IgD-negative memory B cell (primary cell): ENCODE data around the gene IRGQ. TPM values are rescaled to one million over a fixed set of nuclear protein-coding genes. Genes with fewer than 3 reads are reported as not detected.

Experiments used
- H3K27ac Mint-ChIP-seq, 3 donors: one replicate each; pipeline ENCODE4 v1.8.0; 2020 to 2022; ENCODE audit warnings: mild to moderate bottlenecking in 3 of 3, mixed read lengths in 3 of 3, moderate library complexity in 1 of 3
- H3K27me3 Mint-ChIP-seq: one replicate; pipeline ENCODE4 v1.8.0; 2021; ENCODE audit warnings: mixed read lengths
- H3K36me3 Mint-ChIP-seq: one replicate; pipeline ENCODE4 v1.8.0; 2020; ENCODE audit warnings: mild to moderate bottlenecking, mixed read lengths
- H3K4me1 Mint-ChIP-seq, 3 donors: one replicate each; pipeline ENCODE4 v1.8.0; 2020 to 2022; ENCODE audit warnings: mixed read lengths in 3 of 3, mild to moderate bottlenecking in 1 of 3
- H3K4me3 Mint-ChIP-seq, 4 donors: one replicate each; pipeline ENCODE4 v1.8.0; 2020 to 2022; ENCODE audit warnings: mild to moderate bottlenecking in 4 of 4, mixed read lengths in 4 of 4, moderate library complexity in 3 of 4
- H3K9me3 Mint-ChIP-seq, 3 donors: one replicate each; pipeline ENCODE4 v1.8.0; 2020 to 2021; ENCODE audit warnings: mixed read lengths in 3 of 3, mild to moderate bottlenecking in 1 of 3
- polyA plus RNA-seq: library from polyadenylated mRNA; unstranded; fragments of 300-500 nt; fragmentation: Illumina TruSeq; gene quantifications from one replicate; pipeline ENCODE4 v1.2.3, GENCODE V29; 2021

Gene IRGQ
- polyA plus RNA-seq, 1 donor from 2014 or later = 1.0 TPM

DNA sequence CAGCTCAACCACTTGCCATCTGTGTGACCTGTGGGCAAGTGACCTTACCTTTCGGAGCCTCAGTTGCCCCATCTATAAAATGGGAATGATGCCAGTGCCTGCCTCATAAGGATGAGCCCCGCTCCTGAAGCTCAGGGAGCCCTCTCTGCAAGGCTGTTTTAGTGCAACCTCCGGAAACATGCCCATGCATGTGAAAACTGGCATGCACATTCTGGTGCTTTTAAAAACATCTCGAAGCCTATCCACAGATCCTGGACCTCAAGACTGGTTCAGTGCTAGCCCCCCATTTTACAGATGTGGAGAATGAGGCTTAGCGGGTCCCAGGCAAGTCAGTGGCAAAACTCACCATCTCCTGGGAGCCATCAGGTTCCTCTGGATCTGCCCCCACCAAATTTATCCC is 38.1 kb upstream of the IRGQ start:
- Mint-ChIP-seq H3K36me3 (no peaks in the 10 kb centered on the region), H3K27ac (no peak overlapping the region), H3K9me3 (peaks cover 0 to 1% (median 0%) of the 10 kb centered on the region in 3 donors), H3K27me3 (peaks cover 30% of the 10 kb centered on the region), H3K4me3 (no peak overlapping the region), H3K4me1 (peaks cover 4 to 8% (median 5%) of the 10 kb centered on the region in 3 donors)

GRCh38 chr19:43633520-43633919 is 37.6 kb upstream of the IRGQ start:
- Mint-ChIP-seq H3K36me3 (no peaks in the 10 kb centered on the region), H3K27ac (no peak overlapping the region), H3K9me3 (no peaks in the 10 kb centered on the region), H3K4me3 (no peak overlapping the region), H3K27me3 (peaks cover 24% of the 10 kb centered on the region), H3K4me1 (peaks cover 0 to 5% (median 2%) of the 10 kb centered on the region in 3 donors)

GRCh38 chr19:43631491-43631890 is 35.6 kb upstream of the IRGQ start:
- Mint-ChIP-seq H3K27me3 (peaks cover 11% of the 10 kb centered on the region), H3K4me1 (no peaks in the 10 kb centered on the region), H3K27ac (no peak overlapping the region), H3K9me3 (no peaks in the 10 kb centered on the region), H3K4me3 (no peak overlapping the region), H3K36me3 (no peaks in the 10 kb centered on the region)

DNA sequence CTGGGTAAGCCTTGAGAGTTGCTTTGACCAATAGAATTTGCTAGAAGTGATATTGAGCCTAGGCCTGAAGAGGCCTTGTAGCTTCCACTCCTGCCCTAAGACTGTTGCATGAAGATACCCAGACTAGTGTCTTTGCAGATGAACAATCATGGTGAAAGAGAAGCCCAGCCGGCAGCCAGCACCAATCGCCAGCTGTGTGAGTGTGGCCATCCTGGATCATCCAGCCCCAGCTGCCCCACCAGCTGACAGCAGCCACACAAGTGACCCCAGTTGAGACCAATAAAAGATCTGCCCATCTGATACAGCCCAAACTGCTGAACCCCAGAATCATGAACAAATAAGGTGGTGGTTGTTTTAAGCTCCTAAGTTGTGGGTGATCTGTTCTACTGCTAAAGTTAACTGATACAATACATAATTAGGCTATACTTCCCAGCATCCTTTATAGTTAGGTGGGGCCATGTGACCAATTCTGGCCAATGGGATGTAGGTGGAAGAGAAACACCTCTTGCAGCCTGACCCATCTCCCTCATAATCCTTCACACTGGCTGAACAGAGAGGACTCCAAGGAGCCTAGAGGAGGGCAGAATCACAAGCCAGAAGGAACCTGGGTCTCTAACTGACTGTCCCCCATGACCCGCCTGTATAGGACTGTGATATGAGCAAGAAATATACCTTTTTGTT is 32.9 kb upstream of the IRGQ start:
- Mint-ChIP-seq H3K4me3 (peak overlapping the region in 1 of 4 donors; percentile 44), H3K27me3 (peaks cover 8% of the 10 kb centered on the region), H3K9me3 (peaks cover 0 to 6% (median 1%) of the 10 kb centered on the region in 3 donors), H3K36me3 (peaks cover 2% of the 10 kb centered on the region), H3K4me1 (peaks cover 4% of the 10 kb centered on the region in 3 donors), H3K27ac (no peak overlapping the region)

GRCh38 chr19:43626838-43627237 is 30.9 kb upstream of the IRGQ start:
- Mint-ChIP-seq H3K36me3 (peaks cover 2% of the 10 kb centered on the region), H3K9me3 (peaks cover 0 to 6% (median 1%) of the 10 kb centered on the region in 3 donors), H3K4me1 (peaks cover 4% of the 10 kb centered on the region in 3 donors), H3K4me3 (peak overlapping the region in 1 of 4 donors; percentile 63), H3K27me3 (peaks cover 2% of the 10 kb centered on the region), H3K27ac (no peak overlapping the region)

GRCh38 chr19:43625918-43626579 is 30.1 kb upstream of the IRGQ start:
- Mint-ChIP-seq H3K36me3 (peaks cover 2% of the 10 kb centered on the region), H3K27ac (no peak overlapping the region), H3K4me1 (peaks cover 4 to 9% (median 4%) of the 10 kb centered on the region in 3 donors), H3K4me3 (no peak overlapping the region), H3K27me3 (peaks cover 2% of the 10 kb centered on the region), H3K9me3 (peaks cover 0 to 6% (median 1%) of the 10 kb centered on the region in 3 donors)

DNA sequence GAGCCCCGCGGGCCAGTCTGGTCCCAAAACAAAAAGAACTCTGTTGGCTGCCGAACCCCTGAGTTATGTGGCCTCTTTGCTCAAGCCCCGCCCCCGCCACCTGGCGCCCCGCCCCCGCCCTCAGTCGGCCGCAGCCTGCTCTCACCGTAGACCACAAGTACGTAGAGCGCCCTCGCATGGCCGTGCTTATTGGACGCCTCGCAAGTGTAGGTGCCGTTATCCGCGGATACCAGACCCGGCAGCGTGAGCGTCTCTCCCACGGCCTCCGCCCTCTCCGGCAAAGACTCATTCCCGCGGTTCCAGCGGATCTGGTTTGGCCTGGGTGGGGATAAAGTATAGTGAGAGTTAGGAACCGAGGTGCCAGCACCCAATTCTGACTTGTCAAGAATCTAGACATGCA is 29.0 kb upstream of the IRGQ start:
- Mint-ChIP-seq H3K27ac (no peak overlapping the region), H3K4me1 (peaks cover 9 to 13% (median 10%) of the 10 kb centered on the region in 3 donors), H3K4me3 (peak overlapping the region in 2 of 4 donors; percentile 54 to 81), H3K27me3 (peaks cover 2% of the 10 kb centered on the region), H3K36me3 (peaks cover 2% of the 10 kb centered on the region), H3K9me3 (peaks cover 0 to 6% (median 1%) of the 10 kb centered on the region in 3 donors)

GRCh38 chr19:43623889-43624670 is 28.1 kb upstream of the IRGQ start:
- peak overlapping the region in 1 of 3 donors; percentile 54 for H3K27ac Mint-ChIP-seq
- peak overlapping the region in 3 of 4 donors; percentile 24 to 54 (median 43) for H3K4me3 Mint-ChIP-seq
- peaks cover 0 to 6% (median 1%) of the 10 kb centered on the region in 3 donors for H3K9me3 Mint-ChIP-seq
- peaks cover 2% of the 10 kb centered on the region for H3K36me3 Mint-ChIP-seq
- H3K4me1 Mint-ChIP-seq = peaks cover 10 to 15% (median 14%) of the 10 kb centered on the region in 3 donors
- peaks cover 2% of the 10 kb centered on the region for H3K27me3 Mint-ChIP-seq

GRCh38 chr19:43622956-43623355 is 27.0 kb upstream of the IRGQ start:
- Mint-ChIP-seq H3K4me3 (no peak overlapping the region), H3K9me3 (peaks cover 0 to 6% (median 1%) of the 10 kb centered on the region in 3 donors), H3K4me1 (peaks cover 10 to 17% (median 15%) of the 10 kb centered on the region in 3 donors), H3K36me3 (peaks cover 2% of the 10 kb centered on the region), H3K27me3 (peaks cover 2% of the 10 kb centered on the region), H3K27ac (peak overlapping the region in 1 of 3 donors; percentile 74)

DNA sequence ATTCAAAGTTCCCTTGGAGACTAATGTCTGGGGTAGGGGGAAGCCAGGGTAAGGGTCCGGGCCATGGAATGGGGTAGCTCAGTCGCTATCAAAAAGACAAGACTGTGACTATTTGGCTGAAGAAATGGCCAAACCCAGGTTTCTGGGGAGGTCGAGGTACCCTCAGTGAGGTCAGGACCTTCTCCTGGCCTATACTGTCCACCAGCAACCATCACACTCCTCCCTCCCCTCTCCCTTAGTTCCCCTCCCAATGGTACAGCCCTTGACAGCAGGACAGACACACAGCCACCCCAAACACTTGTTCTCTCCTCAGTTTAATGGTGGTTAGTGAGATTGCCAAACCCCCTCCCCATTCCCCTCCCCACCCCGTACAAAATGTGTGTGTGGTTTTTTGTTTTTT is 26.1 kb upstream of the IRGQ start:
- Mint-ChIP-seq H3K9me3 (peaks cover 0 to 6% (median 1%) of the 10 kb centered on the region in 3 donors), H3K36me3 (peaks cover 2% of the 10 kb centered on the region), H3K4me3 (peak overlapping the region in 1 of 4 donors; percentile 17), H3K27me3 (peaks cover 2% of the 10 kb centered on the region), H3K4me1 (peaks cover 10 to 20% (median 15%) of the 10 kb centered on the region in 3 donors), H3K27ac (peak overlapping the region in 2 of 3 donors; percentile 72)

DNA sequence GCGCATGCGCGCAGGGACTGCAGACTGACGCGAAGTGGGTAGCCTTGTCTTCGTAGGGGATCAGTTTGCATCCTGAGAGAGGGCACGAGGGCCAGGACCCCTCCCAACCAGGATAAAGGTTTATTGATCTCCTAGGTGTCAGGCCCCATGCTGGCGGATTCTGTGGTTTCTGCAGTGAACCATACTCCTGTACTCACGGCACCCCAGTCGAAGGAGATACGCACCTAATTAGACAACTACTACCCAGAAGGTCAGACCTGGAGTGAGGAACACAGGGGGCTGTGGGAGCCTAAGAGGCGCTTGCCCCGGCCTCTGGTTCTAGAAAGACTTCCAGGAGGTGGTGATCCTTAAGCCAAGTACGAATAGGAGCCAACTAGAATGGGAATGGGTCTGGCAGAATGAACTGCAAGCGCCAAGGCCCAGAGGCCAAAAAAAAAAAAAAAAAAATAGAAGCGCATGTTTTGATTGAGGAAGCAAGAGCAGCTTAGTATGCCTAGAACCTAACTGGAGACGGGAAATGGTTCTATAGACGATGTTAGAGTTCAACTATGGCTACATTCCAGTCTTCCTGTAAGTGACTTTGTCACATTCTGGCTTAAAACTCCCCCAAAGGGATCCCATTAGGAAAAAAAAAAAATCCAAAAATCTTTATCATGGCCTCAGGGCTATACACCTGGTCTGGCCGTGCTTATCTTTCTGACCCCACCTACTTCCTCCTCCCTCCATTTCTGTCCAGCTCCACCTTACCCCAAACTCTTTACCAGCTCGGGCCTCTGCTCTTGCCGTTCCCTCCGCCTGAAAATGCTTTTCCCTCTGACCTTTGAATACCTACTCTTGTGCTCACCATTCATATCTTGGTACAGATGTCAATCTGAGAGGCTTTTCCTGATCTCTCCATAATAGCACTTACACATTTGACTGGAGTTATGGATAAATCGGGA is 24.4 kb upstream of the IRGQ start:
- H3K4me1 Mint-ChIP-seq = peaks cover 10 to 22% (median 15%) of the 10 kb centered on the region in 3 donors

GRCh38 chr19:43619262-43620060 is 23.5 kb upstream of the IRGQ start, which contains the start of gene ZNF428:
ZNF428 (minus strand) TSS chr19:43619629; CDS start chr19:43614304, 5,325 bp downstream.
- peaks cover 2% of the 10 kb centered on the region for H3K36me3 Mint-ChIP-seq
- peaks cover 0 to 6% (median 1%) of the 10 kb centered on the region in 3 donors for H3K9me3 Mint-ChIP-seq
- H3K4me3 Mint-ChIP-seq = peak within 1 kb of the TSS; percentile 96 to 99 (median 96)
- H3K27ac Mint-ChIP-seq = peak within 1 kb of the TSS; percentile 94 to 98 (median 95)
- H3K27me3 Mint-ChIP-seq = no peaks in the 10 kb centered on the region
- peaks cover 7 to 21% (median 15%) of the 10 kb centered on the region in 3 donors for H3K4me1 Mint-ChIP-seq

More for the DNA sequence above, 24.4 kb upstream of the IRGQ start:
- H3K27ac Mint-ChIP-seq = peak overlapping the region; percentile 94 to 98 (median 95)
- no peaks in the 10 kb centered on the region for H3K27me3 Mint-ChIP-seq
- peaks cover 2% of the 10 kb centered on the region for H3K36me3 Mint-ChIP-seq
- H3K4me3 Mint-ChIP-seq = peak overlapping the region; percentile 96 to 99 (median 96)
- H3K9me3 Mint-ChIP-seq = peaks cover 0 to 6% (median 1%) of the 10 kb centered on the region in 3 donors

- Mint-ChIP-seq H3K27ac (peak overlapping the region; percentile 94 to 95 (median 94)), H3K9me3 (peaks cover 0 to 1% (median 0%) of the 10 kb centered on the region in 3 donors), H3K4me1 (peaks cover 7 to 18% (median 11%) of the 10 kb centered on the region in 3 donors), H3K27me3 (no peaks in the 10 kb centered on the region), H3K36me3 (peaks cover under 1% of the 10 kb centered on the region), H3K4me3 (peak overlapping the region; percentile 96 to 99 (median 96))
Observed at GRCh38 chr19:43618921-43619261, 23.0 kb upstream of the IRGQ start.
